IMR-90 (cell line): Measurements from ENCODE around the gene ANKRD63. TPM values are rescaled to one million over a fixed set of nuclear protein-coding genes. Genes with fewer than 3 reads are reported as not detected.
A peak's percentile ranks its signal among the peaks of the same experiment; 100 is the strongest.

Experiments used
- ATAC-seq: fragments of 200-7000 bp; cut with Tn5 transposase; 2 replicates; pipeline ENCODE4 v1.9.1; 2020; ENCODE audit warnings: low read depth, mild to moderate bottlenecking, moderate library complexity
- BruUV-seq: library from RNA; stranded (reverse); fragments of 400-500 nt; replicated peaks from 2 replicates; lab custom pipeline; 2021; lab: Mats Ljungman, UMichigan
- CTCF ChIA-PET: fragments of 300-600 bp; formaldehyde crosslinking; extraction: SDS; loops from one replicate; lab custom pipeline; 2021; ENCODE audit warnings: antibody characterized with exemption; lab: Yijun Ruan, JAX
- POLR2A ChIA-PET: fragments of 300-600 bp; sonication (Branson Sonifier 250); formaldehyde crosslinking; loops from one replicate; lab custom pipeline; 2022; ENCODE audit warnings: antibody characterized with exemption; ENCODE audit not compliant: unreplicated experiment; lab: Charles Lee
- DNase-seq: peaks from one replicate; pipeline ENCODE4 v3.0.0; 2013
- H2AFZ ChIP-seq: replicated peaks from 2 replicates; pipeline ENCODE3; 2013; ENCODE audit warnings: low read length, mild to moderate bottlenecking; ENCODE audit not compliant: poor library complexity
- H2AK5ac ChIP-seq: 2 replicates; pipeline ENCODE4 v1.6.1; 2013; ENCODE audit warnings: low read depth, low read length, inconsistent platforms
- H2AK9ac ChIP-seq: replicated peaks from 2 replicates; pipeline ENCODE3; 2013; ENCODE audit warnings: mild to moderate bottlenecking, low read depth, low read length, moderate library complexity; ENCODE audit not compliant: poor library complexity
- H2BK120ac ChIP-seq: 2 replicates; pipeline ENCODE4 v1.6.1; 2013; ENCODE audit warnings: low read depth, low read length, inconsistent platforms
- H2BK15ac ChIP-seq: 3 replicates; pipeline ENCODE4 v1.6.1; 2013; ENCODE audit warnings: low read depth, low read length, inconsistent platforms
- H2BK20ac ChIP-seq: 2 replicates; pipeline ENCODE4 v1.6.1; 2013; ENCODE audit warnings: low read depth, mild to moderate bottlenecking, inconsistent platforms, low read length, moderate library complexity
- H2BK5ac ChIP-seq: 2 replicates; pipeline ENCODE4 v1.6.1; 2013; ENCODE audit warnings: mild to moderate bottlenecking, low read depth, low read length, inconsistent platforms; ENCODE audit not compliant: poor library complexity, severe bottlenecking
- H3K14ac ChIP-seq: replicated peaks from 2 replicates; pipeline ENCODE4 v1.6.1; 2013; ENCODE audit warnings: low read depth, low read length, inconsistent platforms
- H3K18ac ChIP-seq: 2 replicates; pipeline ENCODE4 v1.6.1; 2013; ENCODE audit warnings: low read depth, low read length, control low read depth
- H3K23ac ChIP-seq: 2 replicates; pipeline ENCODE4 v1.6.1; 2013; ENCODE audit warnings: low read depth, low read length, inconsistent platforms
- H3K27ac ChIP-seq: 2 replicates; pipeline ENCODE4 v1.5.1; 2013; ENCODE audit warnings: mild to moderate bottlenecking, control low read depth, low read length; ENCODE audit not compliant: insufficient read depth
- H3K27me3 ChIP-seq: 2 replicates; pipeline ENCODE4 v1.6.1; 2013; ENCODE audit warnings: low read length; ENCODE audit not compliant: control insufficient read depth, insufficient read depth
- H3K36me3 ChIP-seq: 2 replicates; pipeline ENCODE4 v1.6.1; 2013; ENCODE audit warnings: low read length, mixed read lengths; ENCODE audit not compliant: control insufficient read depth, insufficient read depth
- H3K4ac ChIP-seq: 2 replicates; pipeline ENCODE4 v1.6.1; 2013; ENCODE audit warnings: low read depth, low read length, inconsistent platforms
- H3K4me1 ChIP-seq: 2 replicates; pipeline ENCODE4 v1.6.1; 2013; ENCODE audit warnings: low read length, mixed read lengths; ENCODE audit not compliant: control insufficient read depth, insufficient read depth
- H3K4me2 ChIP-seq: 2 replicates; pipeline ENCODE4 v1.6.1; 2013; ENCODE audit warnings: low read depth, mild to moderate bottlenecking, control low read depth, low read length, moderate library complexity
- H3K4me3 ChIP-seq: 2 replicates; pipeline ENCODE4 v1.5.1; 2013; ENCODE audit warnings: low read depth, mild to moderate bottlenecking, control low read depth, low read length, moderate library complexity; ENCODE audit not compliant: insufficient read depth
- H3K56ac ChIP-seq: 2 replicates; pipeline ENCODE4 v1.6.1; 2013; ENCODE audit warnings: low read length, inconsistent platforms; ENCODE audit not compliant: insufficient read depth; ENCODE audit errors: extremely low read depth
- H3K79me1 ChIP-seq, 2 experiments: 2 replicates each; pipeline ENCODE4 v1.6.1; 2013; ENCODE audit warnings: low read length in 2 of 2, inconsistent platforms in 1 of 2, low read depth in 1 of 2
- H3K9ac ChIP-seq: 2 replicates; pipeline ENCODE4 v1.6.1; 2013; ENCODE audit warnings: low read depth, low read length, control low read depth
- H3K9me1 ChIP-seq: 2 replicates; pipeline ENCODE4 v1.6.1; 2013; ENCODE audit warnings: low read length, inconsistent platforms; ENCODE audit not compliant: insufficient read depth
- H3K9me3 ChIP-seq: 2 replicates; pipeline ENCODE4 v1.6.1; 2013; ENCODE audit warnings: low read length; ENCODE audit not compliant: control insufficient read depth, insufficient read depth
- H4K20me1 ChIP-seq: 2 replicates; pipeline ENCODE4 v1.6.1; 2013; ENCODE audit warnings: low read length, inconsistent platforms; ENCODE audit not compliant: insufficient read depth
- H4K5ac ChIP-seq: 2 replicates; pipeline ENCODE4 v1.6.1; 2013; ENCODE audit warnings: mild to moderate bottlenecking, low read depth, low read length, control low read depth
- H4K8ac ChIP-seq, 2 experiments: 2 replicates each; pipeline ENCODE4 v1.6.1; 2013; ENCODE audit warnings: low read depth in 2 of 2, low read length in 2 of 2, control low read depth in 1 of 2, inconsistent platforms in 1 of 2
- H4K91ac ChIP-seq: 2 replicates; pipeline ENCODE4 v1.6.1; 2013; ENCODE audit warnings: low read depth, low read length, inconsistent platforms; ENCODE audit not compliant: insufficient read depth
- BHLHE40 ChIP-seq: fragments of 150-350 bp; IDR thresholded peaks from 2 replicates; pipeline ENCODE4 v1.6.1; 2016; ENCODE audit warnings: mild to moderate bottlenecking, low read depth, low read length
- CEBPB ChIP-seq: IDR thresholded peaks from 2 replicates; pipeline ENCODE4 v1.6.1; 2012; ENCODE audit warnings: low read depth, low read length, improper control_type of control experiment
- CHD1 ChIP-seq: IDR thresholded peaks from 2 replicates; pipeline ENCODE4 v1.6.1; 2012; ENCODE audit warnings: low read depth, low read length, improper control_type of control experiment
- CTCF ChIP-seq: conservative IDR thresholded peaks from 2 replicates; pipeline ENCODE4 v1.5.1; 2012; ENCODE audit warnings: mild to moderate bottlenecking, low read depth, low read length, improper control_type of control experiment
- ELK1 ChIP-seq: fragments of 150-350 bp; IDR thresholded peaks from 2 replicates; pipeline ENCODE4 v1.6.1; 2016; ENCODE audit warnings: low read depth, mild to moderate bottlenecking, low read length, moderate library complexity, borderline replicate concordance
- FOS ChIP-seq: fragments of 150-350 bp; IDR thresholded peaks from 2 replicates; pipeline ENCODE4 v1.6.1; 2016; ENCODE audit warnings: low read depth, low read length
- MAFK ChIP-seq: IDR thresholded peaks from 2 replicates; pipeline ENCODE4 v1.6.1; 2012; ENCODE audit warnings: low read depth, low read length, improper control_type of control experiment
- POLR2A ChIP-seq: IDR thresholded peaks from 2 replicates; pipeline ENCODE4 v1.6.1; 2012; ENCODE audit warnings: mild to moderate bottlenecking, low read depth, low read length
- RAD21 ChIP-seq: IDR thresholded peaks from 2 replicates; pipeline ENCODE4 v1.6.1; 2012; ENCODE audit warnings: low read length, improper control_type of control experiment
- RCOR1 ChIP-seq: IDR thresholded peaks from 2 replicates; pipeline ENCODE4 v1.6.1; 2012; ENCODE audit warnings: mild to moderate bottlenecking, low read length, improper control_type of control experiment; ENCODE audit not compliant: insufficient replicate concordance
- RFX5 ChIP-seq: IDR thresholded peaks from 2 replicates; pipeline ENCODE4 v1.8.0; 2012; ENCODE audit warnings: low read depth, mild to moderate bottlenecking, low read length, moderate library complexity
- SMC3 ChIP-seq: fragments of 150-350 bp; IDR thresholded peaks from 2 replicates; pipeline ENCODE4 v1.6.1; 2016; ENCODE audit warnings: low read depth, mild to moderate bottlenecking, antibody characterized with exemption, low read length, moderate library complexity
- WGBS, 2 experiments: methylation state at CpG; one replicate each; pipeline versions ENCODE4 v1.1.5 to v1.1.7; 2013; ENCODE audit warnings: missing lambda C conversion rate in 2 of 2; ENCODE audit not compliant: insufficient read length in 1 of 2; ENCODE audit errors: extremely low coverage in 2 of 2; 5-methylcytosine and 5-hydroxymethylcytosine counted together
- dilution Hi-C: fragments of 300-500 bp; cut with HindIII; formaldehyde crosslinking; loops from one replicate; pipeline ENCODE4 v1.14.3; 2018; ENCODE audit warnings: low sequenced_read_pairs; ENCODE audit not compliant: unreplicated experiment
- in situ Hi-C: fragments of 300-500 bp; cut with MboI; formaldehyde crosslinking; loops from 3 replicates; pipeline ENCODE4 v1.14.3; 2019; ENCODE audit warnings: low sequenced_read_pairs, inconsistent platforms, mixed read lengths
- intact Hi-C: fragments of 100-400 bp; cut with micrococcal nuclease; formaldehyde crosslinking; loops from 2 replicates; pipeline ENCODE4 v1.10.0; 2022
- polyA plus RNA-seq, 3 experiments: library from polyadenylated mRNA; depleted of rRNA; stranded (reverse); fragments of >200 nt; gene quantifications; 2 replicates each; pipeline ENCODE4 v1.2.3, GENCODE V29; 2012; ENCODE audit warnings: low replicate concordance in 1 of 3
- total RNA-seq: library from RNA; depleted of rRNA; stranded (reverse); fragments of >200 nt; gene quantifications from 2 replicates; pipeline ENCODE4 v1.2.3, GENCODE V29; 2012
- TF ChIP-seq, protein P1 (sequence below): fragments of 150-350 bp; IDR thresholded peaks from 2 replicates; pipeline ENCODE4 v1.6.1; 2017; ENCODE audit warnings: mild to moderate bottlenecking, antibody characterized with exemption, low read length, low read depth

Gene ANKRD63
- total and polyA plus RNA-seq, 2 of the 4 experiments (the other 2 are of a cell fraction), result not detected

DNA sequence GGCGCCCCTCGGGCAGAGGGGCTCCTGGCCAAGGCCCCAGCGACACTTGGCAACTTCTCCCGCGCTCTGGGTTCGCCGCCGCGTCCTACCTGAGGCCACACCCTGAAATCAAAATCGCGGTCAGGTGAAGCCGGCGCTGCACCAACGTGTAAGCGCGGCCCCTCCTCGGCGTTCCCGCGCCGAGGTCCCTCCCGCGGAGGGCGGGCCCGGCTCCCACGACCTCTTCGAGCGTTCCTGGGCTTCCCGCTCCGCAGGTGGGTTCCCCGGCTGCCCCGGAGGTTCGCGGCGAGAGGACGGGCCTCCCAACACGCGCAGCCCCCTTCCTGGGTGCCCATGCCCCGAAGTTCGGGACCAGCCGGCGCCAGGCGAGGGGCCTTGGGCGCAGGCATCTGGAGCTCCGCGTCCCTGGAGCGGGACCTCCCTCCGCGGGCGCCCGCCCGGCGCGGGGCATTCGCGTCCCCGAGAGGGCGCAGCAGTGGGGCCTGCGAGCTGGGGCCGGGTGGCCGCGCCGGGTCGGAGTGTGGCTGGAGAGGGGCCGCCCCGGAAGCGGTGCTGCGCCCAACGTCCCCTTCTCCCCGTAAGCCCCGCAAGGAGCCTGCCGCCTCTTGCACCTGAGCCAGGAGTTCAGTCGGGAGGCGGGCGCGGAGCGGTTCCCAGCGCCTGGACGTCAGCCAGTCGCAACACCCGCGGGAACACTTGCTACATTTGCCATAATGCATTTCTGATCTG lies 30.3 kb downstream of the ANKRD63 start:
- H3K27me3 ChIP-seq, result peaks cover 51% of the 10 kb centered on the region
- WGBS, 2 experiments, result 4% methylated on average over 48 of the region's 82 CpGs; no CpG with 5 or more reads in 1 of the 2 experiments
- CTCF ChIA-PET, result no interaction called here

More for the DNA sequence above, 30.3 kb downstream of the ANKRD63 start:
- Histone ChIP-seq H3K9ac (no peak overlapping the region), H3K36me3 (no peaks in the 10 kb centered on the region), H4K91ac (no peak overlapping the region), H2AK5ac (no peak overlapping the region), H3K4me1 (peaks cover 2% of the 10 kb centered on the region; the same call in 1 of the 2 replicates), H3K9me3 (no peaks in the 10 kb centered on the region), H3K4ac (no peak overlapping the region), H2AK9ac (peak overlapping the region; percentile 11), H3K4me3 (peak overlapping the region; percentile 40), H3K27ac (no peak overlapping the region), H2BK20ac (no peak overlapping the region), H3K79me1 (no peaks in the 10 kb centered on the region), H3K23ac (no peak overlapping the region), H2AFZ (peak overlapping the region; percentile 87), H3K56ac (no peak overlapping the region), H2BK120ac (no peak overlapping the region), H3K4me2 (peak overlapping the region; percentile 67), H2BK5ac (no peak overlapping the region), H3K9me1 (no peaks in the 10 kb centered on the region; the same call in 1 of the 2 replicates), H3K18ac (no peak overlapping the region), H4K20me1 (no peaks in the 10 kb centered on the region), H4K5ac (no peak overlapping the region), H2BK15ac (no peak overlapping the region), H3K14ac (no peak overlapping the region), H4K8ac (no peak overlapping the region)
- no peak for DNase-seq
- BruUV-seq, result no TSS peak
- POLR2A ChIA-PET, result no interaction called here
- in situ Hi-C loops, result no loop called here
- peak; percentile 68 for ATAC-seq
- dilution Hi-C loops, result no loop called here
- TF ChIP-seq, protein P1, sequence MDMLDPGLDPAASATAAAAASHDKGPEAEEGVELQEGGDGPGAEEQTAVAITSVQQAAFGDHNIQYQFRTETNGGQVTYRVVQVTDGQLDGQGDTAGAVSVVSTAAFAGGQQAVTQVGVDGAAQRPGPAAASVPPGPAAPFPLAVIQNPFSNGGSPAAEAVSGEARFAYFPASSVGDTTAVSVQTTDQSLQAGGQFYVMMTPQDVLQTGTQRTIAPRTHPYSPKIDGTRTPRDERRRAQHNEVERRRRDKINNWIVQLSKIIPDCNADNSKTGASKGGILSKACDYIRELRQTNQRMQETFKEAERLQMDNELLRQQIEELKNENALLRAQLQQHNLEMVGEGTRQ, result no peak
- TF ChIP-seq RCOR1, result no peak
- no peak for TF ChIP-seq POLR2A
- TF ChIP-seq SMC3, result no peak
- no peak for TF ChIP-seq CEBPB
- TF ChIP-seq MAFK, result no peak
- no peak for TF ChIP-seq FOS
- no peak for TF ChIP-seq CHD1
- no peak for TF ChIP-seq ELK1
- no peak for TF ChIP-seq RAD21
- no peak for TF ChIP-seq CTCF
- TF ChIP-seq BHLHE40, result no peak
- TF ChIP-seq RFX5, result no peak
- intact Hi-C loops, result no loop called here
